GM12864 (cell line): Measurements from ENCODE around the gene BSN.

Experiments
- DNase-seq: peaks from one replicate; pipeline ENCODE4 v3.0.0-alpha.2; 2011; ENCODE audit warnings: low read depth
- H3K4me3 ChIP-seq: 2 replicates; pipeline ENCODE4 v1.5.1; 2011; ENCODE audit warnings: mild to moderate bottlenecking, low read depth, low read length, control low read depth
- CTCF ChIP-seq: IDR thresholded peaks from 2 replicates; pipeline ENCODE4 v1.5.1; 2011; ENCODE audit warnings: low read depth, mild to moderate bottlenecking, moderate library complexity, low read length, control low read depth, inconsistent platforms; ENCODE audit errors: missing control alignments

BSN gene

DNA sequence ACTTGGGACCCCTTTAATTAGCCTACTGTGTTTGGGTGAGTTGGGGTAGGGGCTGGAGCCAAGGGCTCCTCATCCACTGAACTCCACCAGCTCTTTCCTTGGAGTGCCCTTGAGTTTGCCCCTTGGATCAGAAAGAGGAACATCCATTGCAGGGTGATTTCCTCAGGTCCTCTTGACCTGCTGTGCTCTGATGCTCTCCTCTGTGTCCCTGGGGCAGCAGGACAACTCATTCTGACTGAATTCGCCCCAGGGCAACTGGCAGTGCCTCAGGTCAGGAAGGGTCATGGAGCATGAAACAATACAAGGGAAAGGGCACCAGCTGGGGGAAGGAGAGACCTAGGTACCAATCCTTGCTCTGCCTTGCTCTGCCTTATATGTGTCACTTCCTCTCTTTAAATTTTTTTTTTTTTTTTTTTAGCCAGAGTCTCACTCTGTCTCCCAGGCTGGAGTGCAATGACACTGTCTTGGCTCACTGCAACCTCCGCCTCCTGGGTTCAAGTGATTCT is 47.8 kb downstream of the BSN start:
- no peak for DNase-seq
- H3K4me3 ChIP-seq, result no peak overlapping the region
- no peak for TF ChIP-seq CTCF

DNA sequence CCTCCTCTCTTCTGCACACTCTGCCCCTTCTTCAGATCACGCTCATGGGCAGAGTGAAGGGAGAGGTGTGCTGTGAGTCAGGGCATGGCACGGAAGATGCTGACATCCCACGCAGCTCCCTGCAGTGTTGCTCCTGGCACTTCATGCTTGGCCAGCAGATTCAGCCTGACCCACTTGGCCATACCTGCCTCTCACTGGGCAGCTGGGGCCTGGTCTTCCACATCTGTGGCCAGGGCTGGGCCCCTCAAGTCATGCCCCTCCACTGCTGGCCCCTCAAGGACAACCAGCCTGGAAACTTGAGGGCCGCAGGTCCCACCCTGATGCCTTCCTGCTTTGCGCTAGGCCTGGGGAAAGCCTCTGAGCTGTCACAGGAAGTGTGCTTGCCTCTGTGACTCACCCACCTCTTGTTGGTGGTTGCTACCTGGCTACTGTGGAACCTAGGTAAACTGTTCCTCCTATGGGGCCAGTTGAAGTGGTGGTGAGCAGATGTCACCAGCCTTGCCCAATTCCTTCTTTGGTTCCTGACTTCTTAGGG is 48.7 kb downstream of the BSN start:
- no peak for DNase-seq
- no peak overlapping the region for H3K4me3 ChIP-seq

DNA sequence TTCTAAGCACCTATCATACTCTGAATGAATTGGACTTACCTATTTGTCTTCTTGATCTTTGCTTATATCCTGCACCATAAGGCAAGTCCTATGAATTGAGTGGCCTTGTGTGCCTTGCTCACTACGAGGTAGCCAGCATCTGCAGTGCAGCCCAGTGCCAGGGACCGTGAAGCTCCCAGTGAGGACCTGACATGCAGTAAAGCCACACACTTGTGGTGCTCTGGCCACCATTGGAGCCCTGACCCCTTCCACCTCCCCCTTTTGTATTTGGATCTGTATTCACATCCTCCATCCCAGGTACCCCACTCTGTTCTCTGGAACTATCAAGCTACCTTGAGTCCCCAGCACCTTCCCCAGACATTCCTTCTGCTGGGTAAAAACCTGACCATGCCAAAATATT is 52.1 kb downstream of the BSN start:
- no peak for TF ChIP-seq CTCF
- no peak for DNase-seq
- H3K4me3 ChIP-seq, result no peak overlapping the region

More for the DNA sequence above, 48.7 kb downstream of the BSN start:
- no peak for TF ChIP-seq CTCF

DNA sequence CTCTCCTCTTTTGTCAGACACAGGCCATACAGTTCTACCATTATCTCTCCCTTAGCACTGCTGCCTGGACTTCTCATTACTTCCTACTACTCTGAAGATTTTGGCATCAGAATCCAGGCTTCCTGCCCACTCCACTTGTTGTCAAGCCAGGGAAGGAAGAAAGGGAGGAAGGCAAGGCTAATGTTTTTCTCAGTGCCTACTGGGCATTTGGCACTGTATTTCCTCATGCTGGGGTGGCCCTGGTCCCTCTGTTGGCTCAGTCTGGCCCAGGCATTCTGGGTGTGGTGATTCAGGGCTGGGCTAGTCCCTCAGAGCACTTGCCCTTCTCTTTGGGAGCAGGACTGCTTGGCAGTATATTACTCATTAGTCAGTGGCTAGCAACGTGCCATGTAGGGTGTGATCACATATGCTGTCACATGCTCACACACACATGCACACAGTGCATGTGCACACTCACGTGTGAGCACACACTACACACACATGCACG is 52.9 kb downstream of the BSN start:
- no peak for DNase-seq
- no peak for TF ChIP-seq CTCF
- H3K4me3 ChIP-seq, result no peak overlapping the region

DNA sequence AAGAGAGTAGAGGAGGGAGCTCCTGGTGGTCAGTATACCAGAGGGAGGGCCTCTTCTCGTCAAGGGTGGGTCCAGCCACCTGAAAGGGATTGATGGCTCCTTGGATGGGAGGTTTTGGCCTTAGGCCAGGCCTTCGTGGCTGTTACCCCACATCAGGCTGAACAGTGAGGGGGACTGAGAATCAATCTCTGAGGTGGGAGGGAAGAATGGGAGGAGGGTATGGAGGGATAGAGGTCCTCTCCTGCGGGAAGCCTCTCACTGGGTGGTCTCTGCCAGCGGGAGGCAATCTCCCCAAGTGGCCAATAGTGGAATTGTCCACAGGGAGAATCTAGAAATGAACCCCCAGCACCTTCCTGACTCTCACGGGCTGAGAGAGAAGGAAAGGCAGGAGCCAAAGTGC is 53.5 kb downstream of the BSN start:
- peak; percentile 51 for TF ChIP-seq CTCF
- DNase-seq, result no peak
- no peak overlapping the region for H3K4me3 ChIP-seq

DNA sequence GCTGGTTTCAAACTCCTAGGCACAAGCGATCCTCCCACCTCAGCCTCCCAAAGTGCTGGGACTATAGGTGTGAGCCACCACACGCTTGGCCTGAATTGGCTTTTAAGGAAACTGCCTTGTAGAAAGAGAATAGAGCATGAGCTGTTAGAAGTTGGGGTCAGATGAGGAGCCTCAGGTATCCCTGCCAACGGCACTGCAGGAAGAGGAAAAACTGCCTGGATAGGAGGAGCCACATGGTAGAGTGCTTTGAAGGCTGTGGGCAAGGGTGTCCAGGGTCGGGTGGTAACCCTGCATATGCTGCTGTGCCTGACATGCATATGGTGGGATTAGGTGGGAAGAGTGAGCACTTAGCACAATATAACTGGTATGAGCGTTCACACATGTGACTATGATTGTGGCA is 55.0 kb downstream of the BSN start:
- DNase-seq, result no peak
- H3K4me3 ChIP-seq, result no peak overlapping the region
- TF ChIP-seq CTCF, result no peak

GRCh38 chr3:49609815-49610214 is 55.5 kb downstream of the BSN start:
- no peak for TF ChIP-seq CTCF

More at GRCh38 chr3:49609815-49610214, 55.5 kb downstream of the BSN start:
- DNase-seq, result no peak
- no peak overlapping the region for H3K4me3 ChIP-seq
